B cell (primary cell): ENCODE data around the gene SPDYE16.

Source experiments
- EZH2 ChIP-seq: IDR thresholded peaks from 2 replicates; pipeline ENCODE4 v1.6.1; 2012; ENCODE audit warnings: borderline replicate concordance, low read depth, mild to moderate bottlenecking, moderate library complexity, low read length; ENCODE audit not compliant: insufficient read depth, poor library complexity, severe bottlenecking
- TF ChIP-seq, protein P1 (sequence below): fragments of 200-600 bp; IDR thresholded peaks from one replicate; pipeline ENCODE4 v1.8.0; 2022; ENCODE audit warnings: antibody characterized with exemption, mild to moderate bottlenecking

DNA sequence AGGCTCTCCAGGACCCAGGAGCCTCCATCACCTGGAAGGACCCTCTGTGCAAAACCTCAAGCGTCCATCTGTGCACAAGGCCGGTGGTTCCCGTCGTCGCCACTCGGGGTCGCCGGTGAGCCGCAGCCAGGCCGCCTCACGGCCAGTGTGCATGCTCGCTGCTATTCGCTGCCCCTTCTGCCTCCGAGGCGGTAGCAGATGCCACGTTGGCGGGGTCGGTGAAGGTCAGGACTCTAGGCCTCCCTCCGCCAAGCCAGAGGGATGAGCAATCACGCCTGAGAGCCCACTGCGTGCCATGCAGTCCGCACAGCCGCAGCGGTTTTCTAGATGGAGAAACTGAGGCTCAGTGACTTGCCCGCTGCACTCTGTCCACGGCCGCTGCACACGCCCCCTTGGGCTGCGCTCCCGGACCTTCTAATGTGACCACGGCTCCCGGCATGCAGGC lies 27.1 kb downstream of the SPDYE16 start:
- TF ChIP-seq, protein P1, sequence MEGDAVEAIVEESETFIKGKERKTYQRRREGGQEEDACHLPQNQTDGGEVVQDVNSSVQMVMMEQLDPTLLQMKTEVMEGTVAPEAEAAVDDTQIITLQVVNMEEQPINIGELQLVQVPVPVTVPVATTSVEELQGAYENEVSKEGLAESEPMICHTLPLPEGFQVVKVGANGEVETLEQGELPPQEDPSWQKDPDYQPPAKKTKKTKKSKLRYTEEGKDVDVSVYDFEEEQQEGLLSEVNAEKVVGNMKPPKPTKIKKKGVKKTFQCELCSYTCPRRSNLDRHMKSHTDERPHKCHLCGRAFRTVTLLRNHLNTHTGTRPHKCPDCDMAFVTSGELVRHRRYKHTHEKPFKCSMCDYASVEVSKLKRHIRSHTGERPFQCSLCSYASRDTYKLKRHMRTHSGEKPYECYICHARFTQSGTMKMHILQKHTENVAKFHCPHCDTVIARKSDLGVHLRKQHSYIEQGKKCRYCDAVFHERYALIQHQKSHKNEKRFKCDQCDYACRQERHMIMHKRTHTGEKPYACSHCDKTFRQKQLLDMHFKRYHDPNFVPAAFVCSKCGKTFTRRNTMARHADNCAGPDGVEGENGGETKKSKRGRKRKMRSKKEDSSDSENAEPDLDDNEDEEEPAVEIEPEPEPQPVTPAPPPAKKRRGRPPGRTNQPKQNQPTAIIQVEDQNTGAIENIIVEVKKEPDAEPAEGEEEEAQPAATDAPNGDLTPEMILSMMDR = no peak
- no peak for TF ChIP-seq EZH2
